HCT116 (cell line): ENCODE data around the gene PANX2. TPM values are rescaled to one million over a fixed set of nuclear protein-coding genes. Genes with fewer than 3 reads are reported as not detected.

Source experiments
- ATAC-seq: fragments of 200-7000 bp; cut with Tn5 transposase; 2 replicates; pipeline ENCODE4 v1.9.1; 2020; ENCODE audit warnings: mild to moderate bottlenecking, moderate library complexity
- BruUV-seq: library from RNA; stranded (reverse); fragments of 400-500 nt; replicated peaks from 2 replicates; lab custom pipeline; 2021; lab: Mats Ljungman, UMichigan
- CTCF ChIA-PET: fragments of 300-600 bp; sonication (Branson Sonifier 250); formaldehyde crosslinking; loops from one replicate; lab custom pipeline; 2021; ENCODE audit warnings: antibody characterized with exemption; lab: Charles Lee
- POLR2A ChIA-PET: fragments of 300-600, 350-600 bp; sonication (Branson Sonifier 250); formaldehyde crosslinking; loops from one replicate; lab custom pipeline; 2021; ENCODE audit warnings: antibody characterized with exemption; lab: Charles Lee
- RAD21 ChIA-PET, 2 experiments: fragments of 300-600 bp; sonication (Branson Sonifier 250); formaldehyde crosslinking; loops; one replicate each; lab custom pipeline; 2023; ENCODE audit warnings: low total read pairs in 2 of 2; ENCODE audit not compliant: uncharacterized antibody in 2 of 2, unreplicated experiment in 2 of 2, low non-redundant PET in 1 of 2; lab: Charles Lee
- DNase-seq: peaks from one replicate; pipeline ENCODE4 v3.0.0-alpha.2; 2010; ENCODE audit warnings: low read depth, low spot score
- H2AFZ ChIP-seq: fragments of 200-600 bp; shearing (Covaris generic), sonication (generic); 2 replicates; pipeline ENCODE4 v1.6.1; 2017; ENCODE audit warnings: low read depth, mixed run types, mixed read lengths, antibody characterized with exemption, low read length; ENCODE audit not compliant: poor library complexity, severe bottlenecking
- H3K27ac ChIP-seq: 2 replicates; pipeline ENCODE4 v1.5.1; 2012; ENCODE audit warnings: low read depth, low read length
- H3K27me3 ChIP-seq: fragments of 200-600 bp; sonication (generic); 2 replicates; pipeline ENCODE4 v1.6.1; 2016; ENCODE audit warnings: mixed run types, low read length, mixed read lengths; ENCODE audit not compliant: insufficient read depth
- H3K36me3 ChIP-seq, 2 experiments: fragments of 200-500 bp in 1 of 2; fragments of 200-600 bp in 1 of 2; sonication (Bioruptor generic) in 1 of 2; sonication (generic) in 1 of 2; 2 replicates each; pipeline versions ENCODE4 v1.5.1 to v1.6.1; 2014 to 2016; ENCODE audit warnings: low read length in 2 of 2, inconsistent platforms in 1 of 2, mixed read lengths in 1 of 2, mixed run types in 1 of 2; ENCODE audit not compliant: insufficient read depth in 2 of 2, control insufficient read depth in 1 of 2
- H3K4me1 ChIP-seq, 2 experiments: fragments of 200-600 bp in 1 of 2; sonication (generic) in 1 of 2; 2 replicates each; pipeline versions ENCODE4 v1.5.1 to v1.6.1; 2012 to 2017; ENCODE audit warnings: low read length in 2 of 2, inconsistent platforms in 1 of 2, mild to moderate bottlenecking in 1 of 2, mixed read lengths in 1 of 2, mixed run types in 1 of 2, moderate library complexity in 1 of 2; ENCODE audit not compliant: insufficient read depth in 2 of 2, control insufficient read depth in 1 of 2
- H3K4me2 ChIP-seq: fragments of 200-600 bp; sonication (generic); 2 replicates; pipeline ENCODE4 v1.6.1; 2017; ENCODE audit warnings: mixed run types, low read length, mixed read lengths
- H3K4me3 ChIP-seq, 2 experiments: fragments of 200-600 bp in 1 of 2; sonication (generic) in 1 of 2; replicated peaks in 1 of 2; 2 replicates each; pipeline ENCODE4 v1.5.1; 2011 to 2016; ENCODE audit warnings: low read length in 2 of 2, control low read depth in 1 of 2, low read depth in 1 of 2, mild to moderate bottlenecking in 1 of 2, mixed read lengths in 1 of 2, mixed run types in 1 of 2
- H3K79me2 ChIP-seq: fragments of 200-600 bp; sonication (generic); 2 replicates; pipeline ENCODE4 v1.6.1; 2017; ENCODE audit warnings: mild to moderate bottlenecking, mixed run types, low read length, moderate library complexity, mixed read lengths; ENCODE audit not compliant: insufficient read depth
- H3K9ac ChIP-seq: fragments of 200-600 bp; sonication (generic); 2 replicates; pipeline ENCODE4 v1.6.1; 2016; ENCODE audit warnings: low read length, mixed read lengths
- H3K9me2 ChIP-seq: fragments of 200-600 bp; sonication (generic), shearing (Covaris generic); 2 replicates; pipeline ENCODE4 v1.6.1; 2017; ENCODE audit warnings: mixed run types, mild to moderate bottlenecking, moderate library complexity; ENCODE audit not compliant: insufficient read depth
- H3K9me3 ChIP-seq, 2 experiments: fragments of 200-500 bp in 1 of 2; fragments of 200-600 bp in 1 of 2; sonication (Bioruptor generic) in 1 of 2; sonication (generic) in 1 of 2; 2 replicates each; pipeline ENCODE4 v1.6.1; 2014 to 2017; ENCODE audit warnings: low read length in 2 of 2, mixed read lengths in 2 of 2, inconsistent platforms in 1 of 2, low read depth in 1 of 2, mild to moderate bottlenecking in 1 of 2, mixed run types in 1 of 2, moderate library complexity in 1 of 2; ENCODE audit not compliant: control insufficient read depth in 1 of 2, insufficient read depth in 1 of 2
- H4K20me1 ChIP-seq: fragments of 200-600 bp; sonication (generic), shearing (Covaris generic); 2 replicates; pipeline ENCODE4 v1.6.1; 2017; ENCODE audit warnings: mixed run types, mild to moderate bottlenecking, moderate library complexity; ENCODE audit not compliant: insufficient read depth
- EGR1 ChIP-seq: IDR thresholded peaks from 2 replicates; pipeline ENCODE4 v1.6.1; 2012; ENCODE audit warnings: low read depth
- FOSL1 ChIP-seq: IDR thresholded peaks from 2 replicates; pipeline ENCODE4 v1.6.1; 2012; ENCODE audit warnings: low read depth
- JUND ChIP-seq: IDR thresholded peaks from 2 replicates; pipeline ENCODE4 v1.6.1; 2012
- POLR2AphosphoS5 ChIP-seq: IDR thresholded peaks from 2 replicates; pipeline ENCODE4 v1.6.1; 2011; ENCODE audit warnings: mild to moderate bottlenecking, low read depth, low read length, moderate library complexity
- RAD21 ChIP-seq: IDR thresholded peaks from 2 replicates; pipeline ENCODE4 v1.6.1; 2012; ENCODE audit warnings: low read depth, mild to moderate bottlenecking
- SIN3A ChIP-seq: IDR thresholded peaks from 2 replicates; pipeline ENCODE4 v1.6.1; 2012; ENCODE audit warnings: low read depth
- SP1 ChIP-seq: IDR thresholded peaks from 2 replicates; pipeline ENCODE4 v1.6.1; 2012; ENCODE audit warnings: low read depth
- ZNF274 ChIP-seq: fragments of 200-500 bp; sonication (Bioruptor generic); IDR thresholded peaks from 2 replicates; pipeline ENCODE4 v1.6.1; 2014; ENCODE audit warnings: mild to moderate bottlenecking, low read depth, low read length, inconsistent platforms
- intact Hi-C: fragments of 100-400 bp; cut with micrococcal nuclease; formaldehyde crosslinking; loops from 2 replicates; pipeline ENCODE4 v1.10.0; 2022
- total RNA-seq: library from RNA; stranded (reverse); gene quantifications from one replicate; pipeline ENCODE4 v1.2.1, GENCODE V29; 2021; ENCODE audit not compliant: unreplicated experiment
- TF ChIP-seq, protein P1 (sequence below): IDR thresholded peaks from 2 replicates; pipeline ENCODE4 v1.6.1; 2012; ENCODE audit warnings: low read depth
- TF ChIP-seq, protein P2 (sequence below): IDR thresholded peaks from 2 replicates; pipeline ENCODE4 v1.6.1; 2011; ENCODE audit warnings: mild to moderate bottlenecking, low read length, moderate library complexity; ENCODE audit not compliant: insufficient replicate concordance; ENCODE audit errors: extremely low read depth
- TF ChIP-seq, protein P3 (sequence below), 3 experiments: fragments of 200-600 bp in 1 of 3; sonication (generic) in 1 of 3; IDR thresholded peaks in 2 of 3; conservative IDR thresholded peaks in 1 of 3; 2 replicates each; pipeline ENCODE4 v1.5.1; 2012 to 2017; ENCODE audit warnings: low read depth in 2 of 3, low read length in 2 of 3, antibody characterized with exemption in 1 of 3, borderline replicate concordance in 1 of 3, control low read depth in 1 of 3, mild to moderate bottlenecking in 1 of 3, mixed read lengths in 1 of 3, mixed run types in 1 of 3, moderate library complexity in 1 of 3; ENCODE audit not compliant: insufficient read depth in 1 of 3

PANX2 gene
- total RNA-seq, 1 experiment from 2014 or later: 8.0 TPM

DNA sequence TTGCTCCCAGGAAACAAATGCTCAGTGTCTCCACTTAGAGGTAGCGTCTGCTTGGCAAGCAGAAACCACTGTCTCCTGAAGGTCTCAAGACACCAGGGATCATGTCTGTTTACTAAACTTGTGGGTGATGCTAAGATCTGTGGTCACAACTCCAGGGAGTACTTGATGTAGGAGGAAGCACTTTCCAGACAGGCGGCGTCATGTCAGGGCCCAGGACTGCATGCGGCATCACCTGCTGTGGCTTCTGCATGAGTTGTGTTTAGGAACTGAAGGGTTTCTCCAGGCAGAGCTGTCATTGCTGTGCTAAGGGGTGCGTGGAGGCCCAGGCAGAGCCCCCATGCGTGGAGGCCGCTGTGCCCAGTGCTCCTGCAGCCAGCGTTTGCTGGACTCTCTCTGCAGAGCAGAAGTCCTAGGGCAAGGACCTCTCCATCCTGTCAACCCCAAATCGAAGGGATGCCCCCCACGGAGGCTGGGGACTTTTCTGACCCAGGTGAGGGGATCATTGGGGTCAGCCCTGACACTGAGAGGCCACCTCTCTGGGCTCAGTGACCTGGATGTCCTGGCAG lies 8.1 kb upstream of the PANX2 start:
- Histone ChIP-seq H3K27me3 (peaks cover 10% of the 10 kb centered on the region; the same call in 1 of the 2 replicates), H3K4me2 (no peak overlapping the region), H3K27ac (no peak overlapping the region), H3K9me2 (no peaks in the 10 kb centered on the region), H2AFZ (no peak overlapping the region), H3K36me3 (no peaks in the 10 kb centered on the region), H3K4me1 (no peaks in the 10 kb centered on the region), H3K4me3 (no peak overlapping the region), H3K9ac (no peak overlapping the region), H3K79me2 (no peaks in the 10 kb centered on the region), H3K9me3 (no peaks in the 10 kb centered on the region), H4K20me1 (no peaks in the 10 kb centered on the region)
- POLR2A ChIA-PET: no interaction called here
- ATAC-seq (no peak), DNase-seq (no peak)
- CTCF ChIA-PET: no interaction called here
- RAD21 ChIA-PET: no interaction called here
- intact Hi-C loops: no loop called here
- no peak for TF ChIP-seq EGR1
- TF ChIP-seq FOSL1: no peak
- no TSS peak for BruUV-seq

DNA sequence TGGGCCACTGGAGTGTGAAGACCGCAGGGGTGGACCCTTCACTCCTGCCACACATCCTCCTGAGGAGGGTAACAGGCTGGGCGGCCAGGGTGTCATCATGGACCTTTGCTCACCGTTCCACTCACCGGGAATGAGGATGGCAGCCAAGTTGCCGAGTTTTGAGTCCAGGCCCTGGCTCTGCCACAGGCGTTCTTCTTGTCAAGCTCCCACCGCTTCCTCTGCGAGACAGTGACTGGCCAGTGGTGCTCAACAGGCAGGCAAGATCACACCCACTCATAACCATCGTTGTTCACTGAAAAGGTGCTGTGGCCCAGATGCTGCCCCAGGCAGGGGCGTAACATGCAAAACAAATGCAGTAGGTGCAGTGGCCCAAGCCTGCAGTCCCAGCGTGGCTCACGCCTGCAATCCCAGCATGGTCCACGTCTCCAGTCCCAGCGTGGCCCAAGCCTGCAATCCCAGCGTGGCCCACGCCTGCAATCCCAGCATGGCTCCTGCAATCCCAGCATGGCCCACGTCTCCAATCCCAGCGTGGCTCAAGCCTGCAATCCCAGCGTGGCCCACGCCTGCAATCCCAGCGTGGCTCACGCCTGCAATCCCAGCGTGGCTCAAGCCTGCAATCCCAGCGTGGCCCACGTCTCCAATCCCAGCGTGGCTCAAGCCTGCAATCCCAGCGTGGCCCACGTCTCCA lies 5.0 kb upstream of the PANX2 start:
- CTCF ChIA-PET: no interaction called here
- Histone ChIP-seq H3K36me3 (no peaks in the 10 kb centered on the region), H3K79me2 (no peaks in the 10 kb centered on the region), H3K9me2 (no peaks in the 10 kb centered on the region), H3K4me3 (no peak overlapping the region), H4K20me1 (no peaks in the 10 kb centered on the region), H3K27me3 (no peaks in the 10 kb centered on the region), H3K9ac (no peak overlapping the region), H2AFZ (no peak overlapping the region), H3K27ac (no peak overlapping the region), H3K4me1 (no peaks in the 10 kb centered on the region), H3K9me3 (no peaks in the 10 kb centered on the region), H3K4me2 (no peak overlapping the region)
- POLR2A ChIA-PET: no interaction called here
- BruUV-seq: no TSS peak
- no peak for ATAC-seq
- RAD21 ChIA-PET: no interaction called here
- DNase-seq: no peak
- intact Hi-C loops: no loop called here
- TF ChIP-seq SIN3A (no peak), RAD21 (no peak), JUND (no peak), EGR1 (no peak), POLR2AphosphoS5 (no peak), SP1 (no peak), ZNF274 (no peak), FOSL1 (no peak)
- TF ChIP-seq, protein P1, sequence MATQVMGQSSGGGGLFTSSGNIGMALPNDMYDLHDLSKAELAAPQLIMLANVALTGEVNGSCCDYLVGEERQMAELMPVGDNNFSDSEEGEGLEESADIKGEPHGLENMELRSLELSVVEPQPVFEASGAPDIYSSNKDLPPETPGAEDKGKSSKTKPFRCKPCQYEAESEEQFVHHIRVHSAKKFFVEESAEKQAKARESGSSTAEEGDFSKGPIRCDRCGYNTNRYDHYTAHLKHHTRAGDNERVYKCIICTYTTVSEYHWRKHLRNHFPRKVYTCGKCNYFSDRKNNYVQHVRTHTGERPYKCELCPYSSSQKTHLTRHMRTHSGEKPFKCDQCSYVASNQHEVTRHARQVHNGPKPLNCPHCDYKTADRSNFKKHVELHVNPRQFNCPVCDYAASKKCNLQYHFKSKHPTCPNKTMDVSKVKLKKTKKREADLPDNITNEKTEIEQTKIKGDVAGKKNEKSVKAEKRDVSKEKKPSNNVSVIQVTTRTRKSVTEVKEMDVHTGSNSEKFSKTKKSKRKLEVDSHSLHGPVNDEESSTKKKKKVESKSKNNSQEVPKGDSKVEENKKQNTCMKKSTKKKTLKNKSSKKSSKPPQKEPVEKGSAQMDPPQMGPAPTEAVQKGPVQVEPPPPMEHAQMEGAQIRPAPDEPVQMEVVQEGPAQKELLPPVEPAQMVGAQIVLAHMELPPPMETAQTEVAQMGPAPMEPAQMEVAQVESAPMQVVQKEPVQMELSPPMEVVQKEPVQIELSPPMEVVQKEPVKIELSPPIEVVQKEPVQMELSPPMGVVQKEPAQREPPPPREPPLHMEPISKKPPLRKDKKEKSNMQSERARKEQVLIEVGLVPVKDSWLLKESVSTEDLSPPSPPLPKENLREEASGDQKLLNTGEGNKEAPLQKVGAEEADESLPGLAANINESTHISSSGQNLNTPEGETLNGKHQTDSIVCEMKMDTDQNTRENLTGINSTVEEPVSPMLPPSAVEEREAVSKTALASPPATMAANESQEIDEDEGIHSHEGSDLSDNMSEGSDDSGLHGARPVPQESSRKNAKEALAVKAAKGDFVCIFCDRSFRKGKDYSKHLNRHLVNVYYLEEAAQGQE: no peak
- TF ChIP-seq, protein P2, sequence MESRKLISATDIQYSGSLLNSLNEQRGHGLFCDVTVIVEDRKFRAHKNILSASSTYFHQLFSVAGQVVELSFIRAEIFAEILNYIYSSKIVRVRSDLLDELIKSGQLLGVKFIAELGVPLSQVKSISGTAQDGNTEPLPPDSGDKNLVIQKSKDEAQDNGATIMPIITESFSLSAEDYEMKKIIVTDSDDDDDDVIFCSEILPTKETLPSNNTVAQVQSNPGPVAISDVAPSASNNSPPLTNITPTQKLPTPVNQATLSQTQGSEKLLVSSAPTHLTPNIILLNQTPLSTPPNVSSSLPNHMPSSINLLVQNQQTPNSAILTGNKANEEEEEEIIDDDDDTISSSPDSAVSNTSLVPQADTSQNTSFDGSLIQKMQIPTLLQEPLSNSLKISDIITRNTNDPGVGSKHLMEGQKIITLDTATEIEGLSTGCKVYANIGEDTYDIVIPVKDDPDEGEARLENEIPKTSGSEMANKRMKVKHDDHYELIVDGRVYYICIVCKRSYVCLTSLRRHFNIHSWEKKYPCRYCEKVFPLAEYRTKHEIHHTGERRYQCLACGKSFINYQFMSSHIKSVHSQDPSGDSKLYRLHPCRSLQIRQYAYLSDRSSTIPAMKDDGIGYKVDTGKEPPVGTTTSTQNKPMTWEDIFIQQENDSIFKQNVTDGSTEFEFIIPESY: no peak
- TF ChIP-seq, protein P3, sequence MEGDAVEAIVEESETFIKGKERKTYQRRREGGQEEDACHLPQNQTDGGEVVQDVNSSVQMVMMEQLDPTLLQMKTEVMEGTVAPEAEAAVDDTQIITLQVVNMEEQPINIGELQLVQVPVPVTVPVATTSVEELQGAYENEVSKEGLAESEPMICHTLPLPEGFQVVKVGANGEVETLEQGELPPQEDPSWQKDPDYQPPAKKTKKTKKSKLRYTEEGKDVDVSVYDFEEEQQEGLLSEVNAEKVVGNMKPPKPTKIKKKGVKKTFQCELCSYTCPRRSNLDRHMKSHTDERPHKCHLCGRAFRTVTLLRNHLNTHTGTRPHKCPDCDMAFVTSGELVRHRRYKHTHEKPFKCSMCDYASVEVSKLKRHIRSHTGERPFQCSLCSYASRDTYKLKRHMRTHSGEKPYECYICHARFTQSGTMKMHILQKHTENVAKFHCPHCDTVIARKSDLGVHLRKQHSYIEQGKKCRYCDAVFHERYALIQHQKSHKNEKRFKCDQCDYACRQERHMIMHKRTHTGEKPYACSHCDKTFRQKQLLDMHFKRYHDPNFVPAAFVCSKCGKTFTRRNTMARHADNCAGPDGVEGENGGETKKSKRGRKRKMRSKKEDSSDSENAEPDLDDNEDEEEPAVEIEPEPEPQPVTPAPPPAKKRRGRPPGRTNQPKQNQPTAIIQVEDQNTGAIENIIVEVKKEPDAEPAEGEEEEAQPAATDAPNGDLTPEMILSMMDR (IDR thresholded peaks at IDR 0.05 in 2 of 3, conservative IDR thresholded peaks at IDR 0.05 in 1 of 3; ENCODE audit: borderline replicate concordance in 1 of 3, insufficient read depth in 1 of 3, low read depth in 2 of 3, low read length in 2 of 3): no peak
